ENCODE data around the gene IFNB1. TPM values are rescaled to one million over a fixed set of nuclear protein-coding genes. Genes with fewer than 3 reads are reported as not detected.
A peak's percentile ranks its signal among the peaks of the same experiment; 100 is the strongest.

The IFNB1 gene
- total and polyA plus RNA-seq, 10 donors = not detected

GRCh38 chr9:21042466-21042865 lies 35.3 kb downstream of the IFNB1 start:
- no peak overlapping the region for H3K4me3 ChIP-seq
- H3K4me1 ChIP-seq = no peaks in the 10 kb centered on the region
- no peak overlapping the region for H3K27ac ChIP-seq
- H3K27me3 ChIP-seq (replicated peaks in 1 of 7) = no peaks in the 10 kb centered on the region
- no peak for DNase-seq
- H3K9me3 ChIP-seq = no peaks in the 10 kb centered on the region
- 84 to 97% (median 88%) methylated on average over 4 of the region's 4 CpGs for WGBS, 5 donors
- intact Hi-C loops (cut with DNase I; ENCODE audit: low total_unique reads) = no loop called here
- H3K36me3 ChIP-seq = no peaks in the 10 kb centered on the region
- TF ChIP-seq POLR2A (IDR thresholded peaks at IDR 0.05) = no peak
- TF ChIP-seq CTCF (IDR thresholded peaks at IDR 0.05 in 8 of 11, conservative IDR thresholded peaks at IDR 0.05 in 3 of 11) = no peak
- TF ChIP-seq POLR2AphosphoS5 (IDR thresholded peaks at IDR 0.05) = no peak

- H3K9me3 ChIP-seq = no peaks in the 10 kb centered on the region
- no peak overlapping the region for H3K27ac ChIP-seq
- H3K36me3 ChIP-seq = no peaks in the 10 kb centered on the region
- H3K4me1 ChIP-seq = no peaks in the 10 kb centered on the region
- no peak for DNase-seq
- H3K27me3 ChIP-seq (replicated peaks in 1 of 7) = no peaks in the 10 kb centered on the region
- no peak overlapping the region for H3K4me3 ChIP-seq
- intact Hi-C loops (cut with DNase I; ENCODE audit: low total_unique reads) = no loop called here
- WGBS, 5 donors = 89 to 98% (median 96%) methylated on average over 1 of the region's 1 CpG
- TF ChIP-seq POLR2AphosphoS5 (IDR thresholded peaks at IDR 0.05) = no peak
- no peak for TF ChIP-seq POLR2A (IDR thresholded peaks at IDR 0.05)
- no peak for TF ChIP-seq CTCF (IDR thresholded peaks at IDR 0.05 in 8 of 11, conservative IDR thresholded peaks at IDR 0.05 in 3 of 11)
These were observed 38.4 kb downstream of the IFNB1 start for GRCh38 chr9:21039302-21039701.

- H3K4me1 ChIP-seq = peaks cover 0 to 2% (median 0%) of the 10 kb centered on the region in 6 donors
- H3K27me3 ChIP-seq (replicated peaks in 1 of 7) = peaks cover 0 to under 1% (median 0%) of the 10 kb centered on the region in 7 donors
- H3K27ac ChIP-seq = no peak overlapping the region
- 91 to 99% (median 98%) methylated on average over 2 of the region's 2 CpGs for WGBS, 5 donors
- H3K36me3 ChIP-seq = no peaks in the 10 kb centered on the region
- H3K4me3 ChIP-seq = no peak overlapping the region
- no peaks in the 10 kb centered on the region for H3K9me3 ChIP-seq
- intact Hi-C loops (cut with DNase I; ENCODE audit: low total_unique reads) = no loop called here
- TF ChIP-seq POLR2AphosphoS5 (IDR thresholded peaks at IDR 0.05) = no peak
- no peak for TF ChIP-seq CTCF (IDR thresholded peaks at IDR 0.05 in 8 of 11, conservative IDR thresholded peaks at IDR 0.05 in 3 of 11)
- no peak for TF ChIP-seq POLR2A (IDR thresholded peaks at IDR 0.05)
- no peak for DNase-seq
These were observed 40.5 kb downstream of the IFNB1 start for GRCh38 chr9:21037278-21037677.

GRCh38 chr9:21031808-21032183 lies 45.9 kb downstream of the IFNB1 start:
- H3K27me3 ChIP-seq (replicated peaks in 1 of 7) = peaks cover 0 to 11% (median 0%) of the 10 kb centered on the region in 7 donors
- peak overlapping the region; percentile 37 to 78 (median 59) for H3K4me3 ChIP-seq
- WGBS, 5 donors = 68 to 73% (median 70%) methylated on average over 22 of the region's 22 CpGs
- DNase-seq = no peak
- peak overlapping the region; percentile 71 to 96 (median 90) for H3K27ac ChIP-seq
- no peaks in the 10 kb centered on the region for H3K9me3 ChIP-seq
- H3K4me1 ChIP-seq = peaks cover 0 to 45% (median 24%) of the 10 kb centered on the region in 6 donors
- intact Hi-C loops (cut with DNase I; ENCODE audit: low total_unique reads) = no loop called here
- peaks cover 0 to 10% (median 0%) of the 10 kb centered on the region in 6 donors for H3K36me3 ChIP-seq
- TF ChIP-seq CTCF (IDR thresholded peaks at IDR 0.05 in 8 of 11, conservative IDR thresholded peaks at IDR 0.05 in 3 of 11) = no peak
- TF ChIP-seq POLR2AphosphoS5 (IDR thresholded peaks at IDR 0.05) = no peak

All from spleen (tissue), 11 donors.